Gastroesophageal sphincter (tissue), 4 donors: Measurements from ENCODE around the gene SSR4. TPM values are rescaled to one million over a fixed set of nuclear protein-coding genes. Genes with fewer than 3 reads are reported as not detected.

ENCODE experiments used
- ATAC-seq: fragments of 150-250 bp; one replicate; pipeline ENCODE4 v1.9.1; 2016; ENCODE audit warnings: mild to moderate bottlenecking, moderate library complexity
- H3K27ac ChIP-seq, 4 donors: fragments of 200-600 bp; sonication (generic) in 3 of 4; 1 replicate in 3 of 4; 2 replicates in 1 of 4; pipeline ENCODE4 v1.5.1; 2016 to 2019
- H3K27me3 ChIP-seq: fragments of 200-600 bp; sonication (generic); one replicate; pipeline ENCODE4 v1.5.1; 2019
- H3K36me3 ChIP-seq, 2 donors: fragments of 200-600 bp; sonication (generic); one replicate each; pipeline ENCODE4 v1.5.1; 2019; ENCODE audit warnings: control low read depth in 1 of 2
- H3K4me1 ChIP-seq, 3 donors: fragments of 200-600 bp; sonication (generic); 1 replicate in 2 of 3; 2 replicates in 1 of 3; pipeline ENCODE4 v1.5.1; 2016 to 2019; ENCODE audit warnings: control low read depth in 2 of 3
- H3K4me3 ChIP-seq, 2 donors: fragments of 200-600 bp; sonication (generic); one replicate each; pipeline ENCODE4 v1.5.1; 2019; ENCODE audit warnings: mild to moderate bottlenecking in 1 of 2, moderate library complexity in 1 of 2
- H3K9me3 ChIP-seq, 3 donors: fragments of 200-600 bp; sonication (generic); one replicate each; pipeline ENCODE4 v1.5.1; 2017 to 2019; ENCODE audit warnings: control low read depth in 2 of 3
- CTCF ChIP-seq, 4 experiments: fragments of 200-600 bp in 2 of 4; fragments of 450-650 bp in 2 of 4; sonication (generic) in 1 of 4; IDR thresholded peaks; one replicate each; pipeline ENCODE4 v1.5.1; 2017 to 2019; ENCODE audit warnings: antibody characterized with exemption in 4 of 4, mild to moderate bottlenecking in 2 of 4, moderate library complexity in 2 of 4
- EP300 ChIP-seq: sonication (generic); formaldehyde crosslinking; IDR thresholded peaks from one replicate; pipeline ENCODE4 v1.6.1; 2017; ENCODE audit warnings: antibody characterized with exemption, mild to moderate bottlenecking
- POLR2A ChIP-seq, 2 donors: fragments of 450-650 bp; IDR thresholded peaks; one replicate each; pipeline ENCODE4 v1.6.1; 2017; ENCODE audit warnings: antibody characterized with exemption in 2 of 2, mild to moderate bottlenecking in 2 of 2, moderate library complexity in 1 of 2
- POLR2AphosphoS5 ChIP-seq: sonication (generic); formaldehyde crosslinking; IDR thresholded peaks from one replicate; pipeline ENCODE4 v1.6.1; 2017; ENCODE audit warnings: antibody characterized with exemption
- WGBS, 2 donors: methylation state at CpG; one replicate each; pipeline ENCODE4 v1.1.5; 2018; ENCODE audit warnings: low coverage in 1 of 2; 5-methylcytosine and 5-hydroxymethylcytosine counted together
- total RNA-seq, 4 donors: library from RNA; depleted of rRNA; stranded (reverse); fragments of >200 nt; gene quantifications; one replicate each; pipeline ENCODE4 v1.1.0, GENCODE V29; 2016

The SSR4 gene
- total RNA-seq, 4 donors from 2014 or later, result 75.8 to 126 (median 110) TPM

GRCh38 chrX:153827903-153828302, 33.4 kb downstream of the SSR4 start:
- 60% methylated on average over 2 of the region's 9 CpGs; no CpG with 5 or more reads in 1 of the 2 donors for WGBS, 2 donors
- ATAC-seq, result no peak
- TF ChIP-seq CTCF (IDR thresholded peaks at IDR 0.05) (no peak), POLR2AphosphoS5 (no peak), POLR2A (IDR thresholded peaks at IDR 0.05) (no peak), EP300 (no peak)
- Histone ChIP-seq H3K27ac (peak overlapping the region in 3 of 4 donors; percentile 58 to 82 (median 79)), H3K9me3 (no peaks in the 10 kb centered on the region), H3K4me3 (no peak overlapping the region), H3K4me1 (peaks cover 0 to 21% (median 0%) of the 10 kb centered on the region in 3 donors), H3K27me3 (no peaks in the 10 kb centered on the region), H3K36me3 (no peaks in the 10 kb centered on the region)

- peak overlapping the region; percentile 52 to 60 for H3K4me3 ChIP-seq
- peak; percentile 7 for ATAC-seq
These were observed 33.8 kb downstream of the SSR4 start for GRCh38 chrX:153828308-153828707.

GRCh38 chrX:153828723-153829548, 34.5 kb downstream of the SSR4 start:
- Histone ChIP-seq H3K4me3 (peak overlapping the region; percentile 52 to 60), H3K27me3 (no peaks in the 10 kb centered on the region), H3K27ac (peak overlapping the region; percentile 37 to 82 (median 68)), H3K4me1 (peaks cover 0 to 21% (median 0%) of the 10 kb centered on the region in 3 donors), H3K9me3 (no peaks in the 10 kb centered on the region), H3K36me3 (no peaks in the 10 kb centered on the region)
- TF ChIP-seq CTCF (IDR thresholded peaks at IDR 0.05), result no peak
- no peak for TF ChIP-seq POLR2A (IDR thresholded peaks at IDR 0.05)
- TF ChIP-seq POLR2AphosphoS5, result no peak
- TF ChIP-seq EP300, result no peak
- WGBS, 2 donors, result no CpG with 5 or more reads among the region's 50 CpGs
- peak; percentile 39 for ATAC-seq

More at GRCh38 chrX:153828308-153828707, 33.8 kb downstream of the SSR4 start:
- TF ChIP-seq POLR2A (IDR thresholded peaks at IDR 0.05) (no peak), EP300 (no peak), POLR2AphosphoS5 (no peak), CTCF (IDR thresholded peaks at IDR 0.05) (no peak)
- Histone ChIP-seq H3K27ac (peak overlapping the region in 3 of 4 donors; percentile 58 to 82 (median 79)), H3K4me1 (peaks cover 0 to 21% (median 0%) of the 10 kb centered on the region in 3 donors), H3K36me3 (no peaks in the 10 kb centered on the region), H3K9me3 (no peaks in the 10 kb centered on the region), H3K27me3 (no peaks in the 10 kb centered on the region)
- no CpG with 5 or more reads among the region's 17 CpGs for WGBS, 2 donors

GRCh38 chrX:153829549-153829798, 35.0 kb downstream of the SSR4 start:
- no peak for TF ChIP-seq POLR2A (IDR thresholded peaks at IDR 0.05)
- Histone ChIP-seq H3K27ac (peak overlapping the region in 3 of 4 donors; percentile 58 to 82 (median 79)), H3K4me1 (peaks cover 0 to 21% (median 0%) of the 10 kb centered on the region in 3 donors), H3K4me3 (peak overlapping the region; percentile 52 to 60), H3K27me3 (no peaks in the 10 kb centered on the region), H3K9me3 (no peaks in the 10 kb centered on the region), H3K36me3 (no peaks in the 10 kb centered on the region)
- WGBS, 2 donors, result no CpG with 5 or more reads among the region's 27 CpGs
- peak; percentile 27 for ATAC-seq

- Histone ChIP-seq H3K36me3 (no peaks in the 10 kb centered on the region), H3K27ac (peak within 1 kb of the TSS in 3 of 4 donors; percentile 58 to 82 (median 79)), H3K4me1 (peaks cover 0 to 21% (median 0%) of the 10 kb centered on the region in 3 donors), H3K27me3 (no peaks in the 10 kb centered on the region), H3K4me3 (peak within 1 kb of the TSS; percentile 52 to 60), H3K9me3 (no peaks in the 10 kb centered on the region)
- no peak for TF ChIP-seq POLR2AphosphoS5
- TF ChIP-seq CTCF (IDR thresholded peaks at IDR 0.05), result no peak
- no peak for TF ChIP-seq EP300
- TF ChIP-seq POLR2A (IDR thresholded peaks at IDR 0.05), result no peak
- WGBS, 2 donors, result no CpG with 5 or more reads among the region's 97 CpGs
- no peak for ATAC-seq
These were observed 35.6 kb downstream of the SSR4 start, which contains the start of gene PDZD4 for GRCh38 chrX:153829799-153830639. PDZD4 (minus strand) TSS chrX:153830544; CDS start chrX:153830298, 246 bp downstream.
